GM19025 (cell line): ENCODE data around the gene ING5.
"Not testable (repeated sequence)": the region's sequence is repeated elsewhere in the genome, so short reads cannot be mapped to it uniquely, and the experiment has no call there.

Source experiments
- ATAC-seq: cut with Tn5 transposase; IDR thresholded peaks from one replicate; pipeline ENCODE4 v1.9.1; 2021; ENCODE audit warnings: mild to moderate bottlenecking, low read depth, moderate library complexity; ENCODE audit not compliant: unreplicated experiment

ING5 gene

DNA sequence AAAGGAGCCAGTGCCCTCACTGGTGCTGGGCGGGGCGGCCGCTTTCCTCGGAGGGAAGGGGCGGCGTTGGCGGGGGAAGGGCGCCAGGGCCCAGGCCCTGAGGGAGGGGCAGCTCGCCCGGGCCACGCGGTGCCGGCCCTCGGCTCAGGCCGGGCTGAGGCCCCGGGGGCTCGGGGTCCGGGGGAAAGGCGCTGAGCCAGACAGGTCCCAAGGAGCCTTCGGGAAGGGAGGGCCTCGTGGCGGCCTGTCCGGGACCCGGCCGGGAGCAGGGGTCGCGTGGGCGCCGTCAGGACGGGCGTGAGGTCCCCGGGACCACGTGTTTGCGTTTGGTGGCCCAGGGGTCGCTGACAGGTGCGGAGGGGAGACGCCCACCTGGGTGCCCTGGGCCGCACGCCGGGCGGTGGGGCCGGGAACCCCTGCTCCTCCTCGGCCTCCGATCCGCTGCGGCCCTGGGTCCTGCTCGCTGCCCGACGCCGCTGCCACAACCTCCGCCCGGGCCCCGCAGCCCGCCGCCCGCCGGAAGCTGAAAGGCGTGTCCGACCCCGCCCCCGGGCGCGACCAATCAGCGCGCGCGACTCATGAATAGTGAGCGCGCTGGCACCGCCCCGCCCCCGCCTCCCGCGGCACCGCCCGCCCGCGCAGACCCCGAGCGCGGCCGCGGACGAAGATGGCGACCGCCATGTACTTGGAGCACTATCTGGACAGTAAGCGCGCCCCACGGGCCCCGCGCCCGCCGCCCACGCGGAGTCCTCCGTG, at the start of gene ING5:
ING5 (plus strand) TSS at position 641 of the 756 bp plus-strand sequence; CDS start at position 668, 27 bp downstream.
- peak; percentile 54 for ATAC-seq

DNA sequence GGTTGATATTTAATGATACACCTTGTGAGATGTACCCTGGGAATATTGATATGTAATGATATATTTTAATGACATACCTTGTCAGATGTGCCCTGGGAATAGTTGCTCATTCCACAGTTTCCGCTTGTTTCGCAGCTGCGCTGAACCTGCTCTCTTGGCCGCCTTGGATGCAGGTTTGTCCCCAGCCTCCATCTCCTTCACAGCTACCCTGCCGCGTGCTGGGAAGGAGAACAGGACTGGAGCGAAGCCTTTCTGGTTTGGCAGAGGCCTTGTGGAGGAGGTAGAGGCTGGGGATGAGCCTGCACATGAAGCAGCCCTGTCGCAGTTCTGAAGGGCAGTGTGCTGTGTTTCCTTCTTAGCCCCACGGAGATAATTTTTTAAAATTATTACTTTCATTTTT, 49.7 kb upstream of the ING5 start:
- ATAC-seq, result no peak

DNA sequence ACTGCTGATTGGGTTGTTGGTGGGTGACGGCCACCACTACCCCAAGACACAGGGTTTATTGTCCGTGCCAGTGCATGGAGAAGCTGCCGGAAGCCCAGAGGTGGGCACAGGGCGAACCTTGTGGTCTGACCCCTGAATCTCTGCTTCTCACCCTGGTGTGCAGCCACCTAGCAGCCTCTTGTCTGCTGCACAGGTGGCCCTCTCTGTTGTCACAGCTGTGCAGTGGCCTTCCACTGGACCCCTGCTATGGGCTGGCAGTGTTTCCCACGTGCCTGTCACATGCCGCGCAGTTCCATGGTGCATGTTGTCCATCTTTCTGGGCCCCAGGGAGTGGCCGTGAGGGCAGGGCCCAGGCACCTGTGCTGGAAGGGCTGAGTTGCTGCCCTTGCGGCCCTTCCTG, 49.1 kb upstream of the ING5 start:
- ATAC-seq, result no peak

DNA sequence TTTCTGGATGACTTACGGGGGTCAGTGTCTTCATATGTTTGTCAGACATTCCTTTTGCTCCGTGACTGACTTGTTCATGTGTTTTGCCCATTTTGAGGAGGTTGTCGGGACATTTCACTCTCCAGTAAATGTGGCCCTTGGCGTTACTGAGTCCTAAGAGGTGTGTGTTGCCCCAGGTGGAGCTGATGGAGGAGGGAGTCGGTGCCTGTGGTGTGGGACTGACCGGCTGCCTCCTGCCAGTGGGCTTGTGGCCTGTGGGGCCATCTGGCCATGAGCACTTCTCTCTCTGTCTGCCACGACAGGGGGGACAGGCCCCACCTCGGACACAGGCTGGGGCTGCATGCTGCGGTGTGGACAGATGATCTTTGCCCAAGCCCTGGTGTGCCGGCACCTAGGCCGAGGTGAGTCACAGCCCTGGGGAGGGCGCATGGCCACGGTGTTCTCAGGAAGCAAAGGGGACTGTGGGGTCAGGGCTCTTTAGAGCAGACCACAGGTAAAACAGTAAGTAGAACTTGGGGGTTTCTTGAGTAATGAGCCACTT, 48.6 kb upstream of the ING5 start:
- ATAC-seq, result no peak

DNA sequence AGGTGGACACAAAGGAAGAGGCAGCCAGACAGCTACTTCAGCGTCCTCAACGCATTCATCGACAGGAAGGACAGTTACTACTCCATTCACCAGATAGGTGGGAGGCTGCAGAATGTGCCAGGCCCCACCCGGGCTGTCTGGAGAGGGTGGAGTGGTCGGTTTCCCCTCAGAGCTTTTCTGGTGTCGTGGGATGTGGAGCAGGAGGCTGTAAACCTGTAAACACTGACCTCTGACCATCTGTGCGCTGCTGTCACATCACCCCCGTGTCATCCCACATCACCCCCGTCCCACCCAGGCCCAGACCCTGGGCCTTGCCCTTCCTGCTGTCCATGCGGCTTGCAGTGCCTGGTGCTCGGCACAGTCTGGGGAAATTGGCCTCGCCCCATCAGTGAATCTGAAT, 47.3 kb upstream of the ING5 start:
- ATAC-seq, result no peak

DNA sequence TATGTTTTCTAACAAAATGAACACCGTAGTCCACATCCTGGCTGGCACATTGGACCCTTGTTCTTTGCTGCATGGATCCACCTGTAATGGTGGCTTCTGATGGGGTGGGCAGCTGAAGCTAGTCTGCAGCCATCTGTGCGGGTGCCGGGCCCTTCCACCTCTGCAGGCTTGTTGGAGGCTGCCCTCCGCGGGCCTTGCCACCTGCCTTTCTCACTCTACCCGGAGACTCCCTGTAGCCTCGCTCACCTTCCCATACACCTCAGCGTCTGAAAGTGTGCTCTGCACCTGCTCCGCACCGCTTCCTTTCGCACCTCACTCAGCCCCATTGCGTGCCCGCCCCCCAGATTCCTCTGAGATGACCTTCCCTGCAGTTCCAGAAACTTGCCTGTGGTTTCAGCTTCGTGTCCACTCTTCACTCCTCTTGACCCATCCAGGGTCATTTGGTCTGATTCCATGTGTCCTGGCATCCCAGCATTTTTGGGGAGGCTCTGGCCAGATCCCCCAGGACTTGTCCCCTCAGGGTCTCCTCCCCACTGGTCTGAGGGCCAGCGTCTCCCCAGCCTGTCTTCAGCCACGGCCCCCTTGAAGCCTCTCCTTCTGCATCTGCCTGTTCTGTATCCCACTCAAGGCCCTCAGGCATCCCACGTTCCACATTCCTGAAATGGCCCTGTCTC, 46.2 kb upstream of the ING5 start:
- no peak for ATAC-seq

DNA sequence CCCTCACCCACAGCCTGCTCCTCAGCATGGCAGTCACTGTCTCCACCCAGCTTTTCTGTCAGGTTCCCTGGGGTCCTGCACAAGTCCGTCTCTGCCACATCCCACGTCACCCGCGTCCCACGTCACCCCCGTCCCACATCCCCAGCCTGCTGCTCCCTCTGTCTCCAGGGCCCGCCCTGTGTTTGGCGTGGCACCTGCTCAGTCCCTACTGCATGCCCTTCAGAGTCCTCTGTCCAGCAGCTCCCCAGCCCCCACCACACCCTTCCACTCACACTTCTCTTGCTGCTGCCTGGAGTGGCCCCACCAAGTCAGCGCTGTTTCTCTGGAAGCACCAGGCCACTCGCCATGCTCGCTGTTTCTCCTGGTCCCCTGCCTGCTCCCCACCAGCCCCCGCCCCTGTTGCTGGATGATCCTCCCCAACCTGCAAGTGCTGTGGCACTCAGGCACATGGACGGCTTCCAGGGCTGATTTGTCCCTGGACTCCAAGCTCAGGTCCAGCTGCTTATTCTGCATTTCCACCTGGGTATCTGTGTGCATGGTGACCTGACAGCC, 45.6 kb upstream of the ING5 start:
- no peak for ATAC-seq

DNA sequence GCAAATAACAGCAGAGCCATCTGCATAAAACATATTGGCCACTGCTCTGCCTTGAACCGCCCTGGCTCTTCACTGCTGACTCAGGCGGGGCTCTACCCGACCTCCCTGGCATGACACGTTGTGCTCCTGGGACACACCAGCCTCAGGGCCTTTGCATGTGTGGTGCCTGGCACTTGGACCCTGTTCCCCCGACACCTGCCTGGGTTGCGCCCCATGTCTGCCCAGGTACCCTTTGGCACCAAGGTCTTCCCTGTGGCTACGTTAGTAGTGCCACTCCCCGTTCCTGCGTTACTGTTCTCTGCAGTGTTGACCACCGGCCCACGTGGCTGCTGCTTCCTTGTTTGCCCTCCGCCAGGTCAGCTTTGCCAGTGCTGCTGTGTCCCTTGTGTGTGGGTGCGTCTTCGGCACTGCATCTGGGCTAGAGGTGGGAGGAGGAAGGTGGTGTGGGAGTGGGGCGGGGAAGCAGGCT, 44.0 kb upstream of the ING5 start:
- ATAC-seq, result no peak

DNA sequence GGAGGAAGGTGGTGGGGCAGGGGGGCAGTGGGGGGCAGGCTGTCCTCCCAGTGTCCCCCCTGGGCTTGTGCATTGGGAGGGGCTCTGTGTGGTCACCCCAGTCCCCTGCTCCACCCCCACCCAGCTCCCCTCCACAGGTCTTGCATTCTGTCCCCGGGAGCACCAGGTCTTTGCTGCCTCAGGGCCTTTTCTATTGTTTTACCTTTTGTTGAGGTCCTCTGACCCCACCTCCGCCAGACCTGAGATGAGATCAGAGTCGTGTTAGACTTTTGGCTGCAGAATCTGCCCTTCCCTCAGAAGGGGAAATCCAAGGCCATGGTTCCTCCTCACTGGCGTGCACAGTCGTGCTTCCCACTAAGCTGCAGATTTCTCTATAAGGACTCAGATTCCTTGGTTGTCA, 43.5 kb upstream of the ING5 start:
- ATAC-seq, result no peak

DNA sequence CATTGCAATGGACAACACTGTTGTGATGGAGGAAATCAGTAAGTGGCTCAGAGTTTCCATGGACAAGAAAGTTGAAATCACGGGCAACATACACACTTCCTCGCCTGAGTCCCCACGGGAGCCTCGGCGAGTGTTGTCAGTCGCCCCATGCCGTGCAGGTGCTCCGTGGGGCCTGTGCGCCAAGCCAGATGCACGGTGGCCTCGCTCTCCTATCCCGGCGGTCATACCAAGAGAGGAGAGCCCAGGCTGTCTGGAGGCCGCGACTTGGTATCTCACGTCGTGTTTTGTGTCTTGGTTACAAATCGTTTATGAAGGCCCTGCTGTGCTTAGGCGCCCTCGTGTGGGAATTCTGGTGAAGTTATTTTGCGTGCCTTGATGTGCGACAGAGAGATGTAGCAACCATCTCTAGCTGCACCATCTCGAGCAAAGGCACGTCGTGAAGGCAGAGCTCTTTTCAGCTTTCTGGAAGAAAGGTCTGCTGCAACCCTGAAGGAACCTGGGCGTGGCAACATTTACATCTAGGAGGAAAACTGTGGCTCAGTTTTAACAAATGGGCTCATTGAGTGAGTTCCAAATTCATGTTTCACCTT, 42.6 kb upstream of the ING5 start:
- ATAC-seq, result no peak

DNA sequence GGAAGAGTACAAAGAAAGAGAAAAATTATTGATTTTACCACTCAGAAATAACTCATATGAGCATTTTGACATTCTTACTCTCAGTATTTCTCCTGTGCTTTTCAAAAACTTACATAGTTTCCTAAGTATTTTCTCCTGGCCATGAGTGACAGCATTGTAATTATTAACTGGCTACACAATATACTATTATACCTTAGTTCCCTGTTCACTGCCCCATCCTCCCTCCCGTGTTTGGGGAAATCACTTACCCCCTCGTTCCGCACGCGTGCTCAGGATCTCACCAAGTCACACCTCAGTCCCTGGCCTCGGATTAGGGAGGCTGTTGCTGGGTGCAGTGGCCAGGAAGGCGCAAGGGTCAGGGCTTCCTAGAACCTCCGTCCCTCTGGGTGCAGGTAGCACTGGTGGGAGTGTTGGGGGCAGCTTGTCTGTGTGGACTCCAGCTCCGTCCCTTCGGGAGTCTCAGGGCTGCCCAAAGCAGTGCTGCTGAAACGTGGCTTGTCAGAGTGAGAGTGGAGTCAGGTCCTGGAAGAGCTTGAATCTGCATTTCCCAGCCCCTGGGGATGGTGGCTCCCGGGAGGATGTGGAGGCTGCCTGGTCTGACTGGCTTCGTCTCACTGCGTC, 41.1 kb upstream of the ING5 start:
- no peak for ATAC-seq

DNA sequence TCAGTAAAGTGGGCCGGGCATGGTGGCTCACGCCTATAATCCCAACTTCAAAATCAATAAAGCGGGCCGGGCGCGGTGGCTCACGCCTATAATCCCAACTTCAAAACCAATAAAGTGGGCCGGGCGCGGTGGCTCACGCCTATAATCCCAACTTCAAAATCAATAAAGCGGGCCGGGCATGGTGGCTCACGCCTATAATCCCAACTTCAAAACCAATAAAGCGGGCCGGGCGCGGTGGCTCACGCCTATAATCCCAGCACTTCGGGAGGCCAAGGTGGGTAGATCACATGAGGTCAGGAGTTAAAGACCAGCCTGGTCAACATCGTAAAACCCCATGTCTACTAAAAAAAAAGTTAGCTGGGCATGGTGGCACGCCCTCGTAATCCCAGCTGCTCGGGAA, 39.1 kb upstream of the ING5 start:
- not testable (repeated sequence) for ATAC-seq

DNA sequence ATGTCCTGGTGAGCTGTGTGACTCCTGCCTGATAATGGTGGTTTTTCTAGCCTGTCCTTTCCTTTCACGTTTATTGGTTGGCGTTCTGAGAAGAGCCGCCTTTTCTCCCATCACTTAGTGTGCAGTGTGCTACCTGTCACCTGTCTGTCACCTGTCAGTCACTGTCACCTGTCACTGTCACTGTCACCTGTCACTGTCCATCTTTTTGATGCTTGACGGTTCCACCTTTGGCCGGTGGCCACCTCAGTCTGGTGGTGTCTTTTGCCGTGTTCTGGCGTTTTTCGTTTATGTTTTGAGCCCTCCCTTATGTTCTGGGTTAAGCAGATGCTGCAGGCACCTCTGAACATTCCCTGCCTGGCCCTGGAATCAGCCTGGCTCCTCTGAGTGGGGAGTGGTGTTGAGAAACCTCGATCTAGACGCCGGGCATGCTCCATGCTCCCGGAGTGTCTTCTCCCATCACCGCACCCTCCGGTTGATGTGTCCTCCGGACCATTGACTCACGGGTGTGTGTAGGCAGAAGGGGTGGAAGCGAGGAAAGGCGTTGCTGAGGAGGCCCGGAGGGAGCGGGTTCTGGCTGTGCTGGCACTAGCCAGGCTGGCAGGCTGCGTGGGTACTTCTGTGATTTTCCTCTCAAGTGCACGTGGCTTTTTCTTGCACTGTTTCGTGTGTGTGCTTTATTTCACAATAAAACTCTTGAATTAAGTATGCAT, 36.0 kb upstream of the ING5 start:
- ATAC-seq, result no peak

DNA sequence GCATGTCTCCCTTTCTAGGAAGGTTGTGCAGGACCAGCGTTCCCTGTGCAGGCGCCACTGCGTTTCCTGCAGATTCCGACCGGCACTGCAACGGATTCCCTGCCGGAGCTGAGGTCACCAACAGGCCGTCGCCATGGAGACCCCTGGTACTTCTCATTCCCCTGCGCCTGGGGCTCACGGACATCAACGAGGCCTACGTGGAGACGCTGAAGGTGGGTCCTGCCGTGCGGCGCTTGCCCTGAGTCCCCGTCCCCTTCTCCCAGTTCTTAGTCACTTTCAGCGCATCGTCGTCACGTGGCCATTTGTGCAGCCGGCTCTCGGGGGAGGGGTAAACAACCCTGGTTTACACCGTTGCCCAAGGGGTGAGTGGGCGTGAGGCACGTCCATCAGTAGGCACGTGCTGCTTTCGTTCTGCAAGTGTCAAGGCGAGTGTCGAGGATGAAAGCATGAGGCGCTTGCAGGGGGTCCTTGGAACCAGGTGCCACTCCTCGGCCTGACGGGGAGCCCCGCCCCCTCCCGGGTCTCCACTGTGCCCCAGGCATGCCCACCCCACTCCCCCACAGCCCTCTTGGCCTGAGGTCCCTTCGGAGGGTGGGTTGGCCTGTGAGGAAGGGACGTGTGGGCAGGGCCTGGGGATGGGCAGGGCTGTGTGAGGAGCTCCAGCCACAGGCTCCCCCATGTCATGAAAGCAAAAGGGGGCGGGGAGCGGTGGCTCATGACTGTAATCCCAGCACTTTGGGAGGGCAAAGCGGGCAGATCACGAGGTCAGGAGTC, 35.0 kb upstream of the ING5 start:
- ATAC-seq, result no peak

DNA sequence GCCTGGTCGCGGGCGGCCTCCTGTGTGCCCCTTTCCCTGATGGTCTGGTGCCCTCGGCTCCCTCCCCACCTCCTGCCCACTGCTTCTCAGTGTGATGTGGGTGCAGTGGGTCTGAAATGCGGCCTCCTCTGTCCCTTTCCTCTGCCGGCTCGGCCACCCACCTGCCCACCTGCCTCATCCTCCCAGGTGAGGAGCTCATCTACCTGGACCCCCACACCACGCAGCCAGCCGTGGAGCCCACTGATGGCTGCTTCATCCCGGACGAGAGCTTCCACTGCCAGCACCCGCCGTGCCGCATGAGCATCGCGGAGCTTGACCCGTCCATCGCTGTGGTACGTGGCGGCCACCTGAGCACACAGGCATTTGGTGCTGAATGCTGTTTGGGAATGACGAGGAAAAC, 33.5 kb upstream of the ING5 start:
- ATAC-seq, result no peak

DNA sequence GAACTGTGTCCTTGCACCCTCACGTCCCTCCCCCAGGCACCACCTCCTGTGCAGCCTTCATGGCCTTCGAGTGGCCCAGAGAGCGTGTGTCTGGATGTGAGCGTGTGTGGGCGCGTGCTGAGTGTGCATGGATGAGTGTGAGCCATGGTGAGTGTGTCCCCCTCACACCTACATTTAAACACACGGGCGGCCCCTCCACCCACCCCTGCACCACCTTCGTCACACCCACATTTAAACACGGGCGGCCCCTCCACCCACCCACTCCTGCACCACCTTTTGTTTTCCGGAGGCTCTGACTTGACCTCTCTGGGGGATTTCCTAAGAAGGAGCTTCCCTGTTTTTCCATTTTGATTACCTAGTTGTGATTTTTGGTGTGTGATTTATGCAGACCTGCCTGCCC, 33.0 kb upstream of the ING5 start:
- ATAC-seq, result no peak

DNA sequence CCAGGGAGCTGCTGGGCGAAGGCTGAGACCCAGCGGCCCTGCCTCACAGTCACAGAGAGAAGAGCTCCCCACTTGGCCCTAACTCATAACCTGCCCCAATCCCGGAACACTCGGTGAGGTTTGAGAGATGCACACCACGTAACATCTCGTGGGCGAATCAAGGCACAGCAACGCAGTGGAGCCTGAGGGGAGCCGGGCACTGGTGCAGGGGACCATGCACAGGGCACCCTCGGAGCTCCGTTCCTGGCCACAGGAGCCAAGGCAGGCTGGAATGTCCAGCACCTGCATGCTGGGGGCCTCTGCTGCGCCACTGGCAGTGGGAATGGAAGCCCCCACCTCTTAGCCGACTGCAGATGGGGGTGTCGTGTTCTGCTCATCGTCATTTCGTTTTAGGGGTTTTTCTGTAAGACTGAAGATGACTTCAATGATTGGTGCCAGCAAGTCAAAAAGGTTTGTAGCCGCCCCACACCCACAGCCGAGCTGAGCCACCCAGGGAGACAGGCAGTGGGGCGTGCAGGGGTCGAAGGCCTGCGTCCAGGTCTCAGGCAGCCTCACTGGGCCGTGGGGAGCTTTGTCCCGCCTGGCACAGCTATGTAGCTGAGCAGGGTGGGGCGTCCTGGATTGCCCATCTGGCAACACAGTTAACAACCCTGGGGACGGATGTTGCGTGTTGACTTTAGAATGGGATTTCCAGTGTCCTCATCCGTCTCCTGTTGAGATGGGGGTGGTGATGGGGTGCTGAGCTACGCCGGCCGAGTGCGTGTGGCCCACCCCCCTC, 31.3 kb upstream of the ING5 start:
- no peak for ATAC-seq

DNA sequence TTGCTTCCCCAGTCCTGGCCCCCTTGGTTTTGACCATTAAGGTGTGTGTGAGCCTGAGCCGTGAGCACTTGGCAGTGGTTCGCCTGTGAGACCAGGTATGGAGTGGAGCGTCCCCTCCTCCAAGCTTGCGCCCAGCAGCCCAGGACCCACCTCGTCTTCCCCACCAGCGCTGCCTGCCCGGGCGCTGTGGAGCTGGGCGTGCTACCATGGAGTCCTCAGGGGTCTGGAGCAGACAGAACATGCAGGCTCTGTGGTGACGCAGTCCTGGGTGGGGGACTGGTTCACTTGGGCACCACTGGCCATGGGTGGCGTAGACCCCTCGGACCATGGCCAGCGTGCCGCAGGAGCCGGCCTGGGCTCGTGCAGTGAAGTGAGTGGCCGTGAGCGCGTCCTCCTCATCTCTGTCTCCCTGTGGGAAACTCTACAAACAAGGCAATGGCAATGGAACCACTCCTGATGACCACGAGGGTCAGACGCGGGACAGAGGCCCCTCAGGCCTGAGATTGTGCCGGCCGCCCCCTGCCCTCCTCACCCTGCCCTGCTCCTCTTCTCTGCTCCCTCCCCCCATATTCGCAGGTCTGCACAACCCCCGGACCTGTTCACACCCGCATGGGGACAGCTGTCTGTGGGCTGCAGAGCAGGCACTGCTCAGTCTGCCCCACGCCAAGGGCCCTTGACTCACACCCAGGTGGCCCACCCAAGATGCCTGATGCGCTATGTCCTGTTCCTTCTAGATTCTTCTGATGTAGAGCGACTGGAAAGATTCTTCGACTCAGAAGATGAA, 30.2 kb upstream of the ING5 start:
- ATAC-seq, result no peak
